OCI-LY1 (cell line): ENCODE measurements around the gene S100A5.

Source experiments
- H2AFZ ChIP-seq: fragments of 200-600 bp; sonication (generic), shearing (Covaris generic); 2 replicates; pipeline ENCODE4 v1.6.0; 2014; ENCODE audit warnings: antibody characterized with exemption, mild to moderate bottlenecking, low read length
- H3F3A ChIP-seq: fragments of 200-600 bp; sonication (generic), shearing (Covaris generic); 2 replicates; pipeline ENCODE4 v1.6.0; 2014; ENCODE audit warnings: mild to moderate bottlenecking, antibody characterized with exemption, low read length, moderate library complexity; ENCODE audit not compliant: insufficient read depth
- H3K27ac ChIP-seq: fragments of 200-600 bp; sonication (generic); 2 replicates; pipeline ENCODE4 v1.5.1; 2014; ENCODE audit warnings: low read length, mixed run types, mild to moderate bottlenecking, low read depth; ENCODE audit not compliant: poor library complexity, severe bottlenecking
- H3K27me3 ChIP-seq: fragments of 200-600 bp; sonication (generic); 2 replicates; pipeline ENCODE4 v1.6.0; 2014; ENCODE audit warnings: antibody characterized with exemption, mild to moderate bottlenecking, low read length, moderate library complexity; ENCODE audit not compliant: insufficient read depth
- H3K36me3 ChIP-seq: fragments of 200-600 bp; sonication (generic); 2 replicates; pipeline ENCODE4 v1.6.1; 2014; ENCODE audit warnings: mild to moderate bottlenecking, antibody characterized with exemption, low read length, moderate library complexity, mixed read lengths; ENCODE audit not compliant: insufficient read depth
- H3K4me1 ChIP-seq: fragments of 200-600 bp; sonication (generic); 2 replicates; pipeline ENCODE4 v1.5.1; 2014; ENCODE audit warnings: mild to moderate bottlenecking, low read length, moderate library complexity; ENCODE audit not compliant: insufficient read depth, severe bottlenecking
- H3K4me2 ChIP-seq: fragments of 200-600 bp; sonication (generic), shearing (Covaris generic); 2 replicates; pipeline ENCODE4 v1.6.1; 2014; ENCODE audit warnings: low read length
- H3K4me3 ChIP-seq: fragments of 200-600 bp; sonication (generic); 2 replicates; pipeline ENCODE4 v1.5.1; 2014; ENCODE audit warnings: low read length, low read depth, mild to moderate bottlenecking, mixed read lengths; ENCODE audit not compliant: poor library complexity, severe bottlenecking
- H3K79me2 ChIP-seq: fragments of 200-600 bp; shearing (Covaris generic); 2 replicates; pipeline ENCODE4 v1.6.1; 2016; ENCODE audit warnings: mixed run types, low read length, mixed read lengths; ENCODE audit not compliant: insufficient read depth
- H3K9ac ChIP-seq: fragments of 200-600 bp; sonication (generic), shearing (Covaris generic); 2 replicates; pipeline ENCODE4 v1.6.1; 2014; ENCODE audit warnings: mild to moderate bottlenecking, low read length, mixed read lengths
- H3K9me2 ChIP-seq: fragments of 200-600 bp; sonication (generic), shearing (Covaris generic); 2 replicates; pipeline ENCODE4 v1.6.1; 2014; ENCODE audit warnings: low read depth, mild to moderate bottlenecking, low read length, mixed read lengths
- H3K9me3 ChIP-seq: fragments of 200-600 bp; shearing (Covaris generic); 2 replicates; pipeline ENCODE4 v1.6.1; 2014; ENCODE audit warnings: low read length, mixed read lengths
- H4K20me1 ChIP-seq: fragments of 200-600 bp; sonication (generic), shearing (Covaris generic); 2 replicates; pipeline ENCODE4 v1.6.0; 2016; ENCODE audit warnings: mild to moderate bottlenecking, low read length; ENCODE audit not compliant: insufficient read depth
- CTCF ChIP-seq: fragments of 200-600 bp; sonication (generic), shearing (Covaris generic); IDR thresholded peaks from 2 replicates; pipeline ENCODE4 v1.5.1; 2017; ENCODE audit warnings: mild to moderate bottlenecking, antibody characterized with exemption, low read length, moderate library complexity, mixed read lengths
- EZH2 ChIP-seq: fragments of 200-600 bp; sonication (generic), shearing (Covaris generic); IDR thresholded peaks from 2 replicates; pipeline ENCODE4 v1.8.0; 2017; ENCODE audit warnings: borderline replicate concordance, mixed run types, mild to moderate bottlenecking, antibody characterized with exemption, low read length, moderate library complexity, mixed read lengths

S100A5 gene

GRCh38 chr1:153535242-153536011, 5.3 kb downstream of the S100A5 start, which contains the start of gene S100A6:
Gene S100A6, minus strand, starts transcription at chr1:153535991. Its CDS starts 652 bp downstream, at chr1:153535339.
- peak within 1 kb of the TSS; percentile 56 for H3K4me3 ChIP-seq
- no peaks in the 10 kb centered on the region for H3K36me3 ChIP-seq
- H3K27me3 ChIP-seq = no peaks in the 10 kb centered on the region
- TF ChIP-seq CTCF (no peak), EZH2 (no peak)
- H4K20me1 ChIP-seq = no peaks in the 10 kb centered on the region
- H2AFZ ChIP-seq = no peak within 1 kb of the TSS
- H3F3A ChIP-seq = no peaks in the 10 kb centered on the region
- H3K9me2 ChIP-seq = no peaks in the 10 kb centered on the region
- H3K27ac ChIP-seq = no peak within 1 kb of the TSS
- H3K79me2 ChIP-seq = no peaks in the 10 kb centered on the region
- H3K9me3 ChIP-seq = no peaks in the 10 kb centered on the region
- H3K9ac ChIP-seq = peak within 1 kb of the TSS; percentile 32; the same call in 1 of the 2 replicates
- peak within 1 kb of the TSS; percentile 81 for H3K4me2 ChIP-seq
- H3K4me1 ChIP-seq = peaks cover 8% of the 10 kb centered on the region

- Histone ChIP-seq H3K9ac (no peak overlapping the region), H3K9me2 (no peaks in the 10 kb centered on the region), H3F3A (no peaks in the 10 kb centered on the region), H3K27ac (no peak overlapping the region), H3K36me3 (no peaks in the 10 kb centered on the region), H2AFZ (no peak overlapping the region), H3K4me1 (peaks cover 7% of the 10 kb centered on the region), H3K4me2 (no peak overlapping the region), H3K79me2 (no peaks in the 10 kb centered on the region), H4K20me1 (no peaks in the 10 kb centered on the region), H3K27me3 (no peaks in the 10 kb centered on the region), H3K4me3 (no peak overlapping the region), H3K9me3 (no peaks in the 10 kb centered on the region)
- no peak for TF ChIP-seq EZH2
Measured at GRCh38 chr1:153534925-153535241, 5.9 kb downstream of the S100A5 start.

- H3K9me2 ChIP-seq = no peaks in the 10 kb centered on the region
- no peaks in the 10 kb centered on the region for H4K20me1 ChIP-seq
- H3K27me3 ChIP-seq = no peaks in the 10 kb centered on the region
- H3K4me3 ChIP-seq = no peak overlapping the region
- H3F3A ChIP-seq = no peaks in the 10 kb centered on the region
- no peaks in the 10 kb centered on the region for H3K9me3 ChIP-seq
- no peaks in the 10 kb centered on the region for H3K79me2 ChIP-seq
- TF ChIP-seq CTCF (no peak), EZH2 (no peak)
- H3K4me2 ChIP-seq = no peak overlapping the region
- peaks cover 7% of the 10 kb centered on the region for H3K4me1 ChIP-seq
- H2AFZ ChIP-seq = no peak overlapping the region
- H3K9ac ChIP-seq = no peak overlapping the region
- H3K27ac ChIP-seq = no peak overlapping the region
- no peaks in the 10 kb centered on the region for H3K36me3 ChIP-seq
Measured at GRCh38 chr1:153534226-153534924, 6.4 kb downstream of the S100A5 start.
